H1 (cell line): ENCODE results near the gene MYO9B. TPM values are rescaled to one million over a fixed set of nuclear protein-coding genes. Genes with fewer than 3 reads are reported as not detected.

Experiments used
- FOSL1 ChIP-seq: IDR thresholded peaks from 2 replicates; pipeline ENCODE4 v1.6.1; 2011; ENCODE audit warnings: mild to moderate bottlenecking, low read depth, low read length, moderate library complexity; ENCODE audit not compliant: insufficient read depth
- HDAC2 ChIP-seq, 2 experiments: fragments of 300-600 bp in 1 of 2; sonication (generic) in 1 of 2; IDR thresholded peaks; 2 replicates each; pipeline ENCODE4 v1.6.1; 2011 to 2012; ENCODE audit warnings: low read depth in 2 of 2, low read length in 2 of 2, mild to moderate bottlenecking in 2 of 2, moderate library complexity in 2 of 2, borderline replicate concordance in 1 of 2, inconsistent platforms in 1 of 2
- PHF8 ChIP-seq: fragments of 200-600 bp; sonication (generic); conservative IDR thresholded peaks from 2 replicates; pipeline ENCODE4 v1.7.1; 2012; ENCODE audit warnings: low read depth, mild to moderate bottlenecking, inconsistent platforms, low read length, moderate library complexity
- polyA plus RNA-seq, 7 experiments: library from polyadenylated mRNA; depleted of rRNA in 3 of 7; stranded (reverse) in 5 of 7; unstranded in 2 of 7; fragments of >200 nt in 5 of 7; fragments of 200-250 nt in 2 of 7; gene quantifications; 1 replicate in 5 of 7; 2 replicates in 1 of 7; 4 replicates in 1 of 7; pipeline versions ENCODE4 v1.2.1 to v1.2.3, GENCODE V29; 2011 to 2013; ENCODE audit warnings: missing spikeins in 2 of 7, mixed read lengths in 2 of 7
- total RNA-seq: library from RNA; stranded (reverse); fragmentation: NEBNext Ultra II Directional; extraction: Animal tissue kit (Norgen Biotek cat#: 25700); gene quantifications from 2 replicates; pipeline ENCODE4 v1.2.1, GENCODE V29; 2021

The MYO9B gene
- total and polyA plus RNA-seq, 2 of the 8 experiments (the other 6 are each of a cell fraction or from before 2014, with no cell fraction given), result 27.6 to 77.1 TPM

DNA sequence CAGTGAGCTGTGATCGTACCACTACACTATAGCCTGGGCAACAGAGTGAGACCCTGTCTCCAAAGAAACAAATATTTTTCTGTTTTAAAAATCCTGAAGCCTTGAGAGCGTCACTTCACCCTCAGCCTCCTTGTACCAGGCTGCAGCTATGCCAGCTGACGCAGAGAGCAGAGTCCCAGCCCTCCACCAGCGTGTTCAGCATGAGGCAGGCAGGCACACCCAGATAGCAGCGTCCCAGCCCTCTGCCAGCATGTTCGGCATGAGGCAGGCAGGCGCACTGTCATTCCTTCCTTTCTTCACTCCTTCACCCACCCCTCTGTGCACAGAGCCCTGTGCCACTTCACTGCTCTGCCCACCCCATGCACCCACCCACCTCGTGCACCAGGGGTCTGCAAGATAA is 96.3 kb downstream of the MYO9B start (continued):
- TF ChIP-seq PHF8, result no peak
- TF ChIP-seq FOSL1, result no peak
- TF ChIP-seq HDAC2 (IDR thresholded peaks at IDR 0.05; ENCODE audit: borderline replicate concordance in 1 of 2, low read depth in 2 of 2, low read length in 2 of 2), result no peak
